Panc1 (cell line): ENCODE data around the gene SLX9. TPM values are rescaled to one million over a fixed set of nuclear protein-coding genes. Genes with fewer than 3 reads are reported as not detected.
"Not testable (repeated sequence)": the region's sequence is repeated elsewhere in the genome, so short reads cannot be mapped to it uniquely, and the experiment has no call there.

ENCODE experiments used
- ATAC-seq: fragments of 200-7000 bp; cut with Tn5 transposase; 2 replicates; pipeline ENCODE4 v1.9.1; 2020; ENCODE audit warnings: mild to moderate bottlenecking, moderate library complexity
- BruUV-seq: library from RNA; stranded (reverse); fragments of 400-500 nt; replicated peaks from 2 replicates; lab custom pipeline; 2021; lab: Mats Ljungman, UMichigan
- CTCF ChIA-PET: fragments of 300-600 bp; sonication (Branson Sonifier 250); formaldehyde crosslinking; loops from one replicate; lab custom pipeline; 2022; ENCODE audit warnings: antibody characterized with exemption; lab: Charles Lee
- POLR2A ChIA-PET: fragments of 300-600 bp; sonication (Branson Sonifier 250); formaldehyde crosslinking; loops from one replicate; lab custom pipeline; 2022; ENCODE audit warnings: antibody characterized with exemption; lab: Charles Lee
- DNase-seq: peaks from one replicate; pipeline ENCODE4 v3.0.0-alpha.2; 2010; ENCODE audit warnings: low read depth, low spot score
- H3K27ac ChIP-seq: 2 replicates; pipeline ENCODE4 v1.5.1; 2011; ENCODE audit warnings: mild to moderate bottlenecking, low read length, inconsistent platforms
- H3K27me3 ChIP-seq: fragments of 200-500 bp; sonication (Bioruptor generic); 2 replicates; pipeline ENCODE4 v1.6.0; 2014; ENCODE audit warnings: low read length, inconsistent platforms; ENCODE audit not compliant: control insufficient read depth, insufficient read depth
- H3K36me3 ChIP-seq: fragments of 200-500 bp; sonication (Bioruptor generic); 2 replicates; pipeline ENCODE4 v1.5.1; 2014; ENCODE audit warnings: inconsistent platforms, mild to moderate bottlenecking, low read length, moderate library complexity; ENCODE audit not compliant: control insufficient read depth, insufficient read depth
- H3K4me1 ChIP-seq: 2 replicates; pipeline ENCODE4 v1.5.1; 2011; ENCODE audit warnings: inconsistent platforms, mild to moderate bottlenecking, low read length, moderate library complexity; ENCODE audit not compliant: control insufficient read depth, insufficient read depth
- H3K4me3 ChIP-seq, 2 experiments: 2 replicates each; pipeline ENCODE4 v1.5.1; 2011 to 2012; ENCODE audit warnings: low read depth in 2 of 2, low read length in 2 of 2, mild to moderate bottlenecking in 2 of 2, inconsistent platforms in 1 of 2, moderate library complexity in 1 of 2
- H3K9me3 ChIP-seq: fragments of 200-500 bp; sonication (Bioruptor generic); 2 replicates; pipeline ENCODE4 v1.5.1; 2014; ENCODE audit warnings: low read depth, mild to moderate bottlenecking, inconsistent platforms, low read length, moderate library complexity; ENCODE audit not compliant: control insufficient read depth, insufficient read depth
- CTCF ChIP-seq: fragments of 450-650 bp; IDR thresholded peaks from 2 replicates; pipeline ENCODE4 v1.5.1; 2017; ENCODE audit warnings: mild to moderate bottlenecking
- POLR2AphosphoS5 ChIP-seq: IDR thresholded peaks from 2 replicates; pipeline ENCODE4 v1.6.1; 2012; ENCODE audit warnings: mild to moderate bottlenecking, low read depth, low read length, moderate library complexity
- REST ChIP-seq, 2 experiments: IDR thresholded peaks; 2 replicates each; pipeline ENCODE4 v1.6.1; 2011 to 2012; ENCODE audit warnings: low read depth in 2 of 2, control low read depth in 1 of 2, low read length in 1 of 2, mild to moderate bottlenecking in 1 of 2, moderate library complexity in 1 of 2; ENCODE audit not compliant: insufficient read depth in 1 of 2
- SIN3A ChIP-seq: IDR thresholded peaks from 2 replicates; pipeline ENCODE4 v1.6.1; 2012; ENCODE audit warnings: low read depth, mild to moderate bottlenecking, low read length, moderate library complexity, borderline replicate concordance; ENCODE audit not compliant: insufficient read depth
- TCF7L2 ChIP-seq: IDR thresholded peaks from 2 replicates; pipeline ENCODE4 v1.6.1; 2011; ENCODE audit warnings: mild to moderate bottlenecking, low read depth, low read length, inconsistent platforms
- in situ Hi-C: cut with HindIII; loops from 2 replicates; pipeline ENCODE4 v1.10.0; 2016; ENCODE audit warnings: low sequenced_read_pairs, low pct_unique_long_range_greater_than_20kb
- intact Hi-C: fragments of 100-400 bp; cut with micrococcal nuclease; formaldehyde crosslinking; loops from one replicate; pipeline ENCODE4 v1.10.0; 2022; ENCODE audit not compliant: unreplicated experiment
- total RNA-seq: library from RNA; stranded (reverse); gene quantifications from one replicate; pipeline ENCODE4 v1.2.1, GENCODE V29; 2021; ENCODE audit not compliant: unreplicated experiment

The SLX9 gene
- total RNA-seq, 1 experiment from 2014 or later, result 50.9 TPM

GRCh38 chr21:44928500-44929241 lies 11.2 kb upstream of the SLX9 start:
- Histone ChIP-seq H3K4me1 (peaks cover 30% of the 10 kb centered on the region), H3K4me3 (peak overlapping the region in 1 of 2 experiments; percentile 20; a peak in 1 of 4 replicates)
- intact Hi-C loops, result loop anchor here (10.0 kb wide), 1 partner anchor 54 kb away; the partner anchor contains the start of gene PTTG1IP

GRCh38 chr21:44929242-44929798 lies 10.5 kb upstream of the SLX9 start:
- ATAC-seq, result no peak
- intact Hi-C loops (loop anchor here (10.0 kb wide), 1 partner anchor 55 kb away; the partner anchor contains the start of gene PTTG1IP), in situ Hi-C loops (no loop called here)
- TF ChIP-seq REST (IDR thresholded peaks at IDR 0.05; ENCODE audit: insufficient read depth in 1 of 2, low read depth in 2 of 2, low read length in 1 of 2), result no peak
- no peak for TF ChIP-seq CTCF
- TF ChIP-seq TCF7L2, result no peak
- TF ChIP-seq SIN3A, result no peak
- no peak for TF ChIP-seq POLR2AphosphoS5
- H3K27ac ChIP-seq, result peak overlapping the region; percentile 25; the same call in 1 of the 2 replicates
- no peaks in the 10 kb centered on the region for H3K36me3 ChIP-seq
- no TSS peak for BruUV-seq
- no peaks in the 10 kb centered on the region for H3K27me3 ChIP-seq
- peaks cover 30% of the 10 kb centered on the region for H3K4me1 ChIP-seq
- H3K4me3 ChIP-seq, result no peak overlapping the region
- H3K9me3 ChIP-seq, result no peaks in the 10 kb centered on the region
- DNase-seq, result no peak
- ChIA-PET POLR2A (no interaction called here), CTCF (no interaction called here)

More at GRCh38 chr21:44928500-44929241, 11.2 kb upstream of the SLX9 start:
- CTCF ChIA-PET, result interaction anchor here (0.6 kb wide), 1 partner anchor 32 kb away, joined by 9 read pairs; no protein-coding TSS in a partner anchor
- peak overlapping the region; percentile 78 for H3K27ac ChIP-seq
- DNase-seq, ATAC-seq, H3K27me3 ChIP-seq, H3K9me3 ChIP-seq, BruUV-seq, H3K36me3 ChIP-seq, in situ Hi-C loops: not testable (repeated sequence)
- POLR2A ChIA-PET, result interaction anchor here (0.6 kb wide), 1 partner anchor 16 kb away, joined by 3 read pairs; no protein-coding TSS in a partner anchor
